Measurements from ENCODE around the gene BAIAP2L1.

- TF ChIP-seq POLR2A (IDR thresholded peaks at IDR 0.05), result no peak
- TF ChIP-seq CTCF (IDR thresholded peaks at IDR 0.05), result peak; percentile 75 to 92 (median 86)
- TF ChIP-seq POLR2AphosphoS5 (IDR thresholded peaks at IDR 0.05), result no peak
Measured at GRCh38 chr7:98420966-98421612, 20.2 kb upstream of the BAIAP2L1 start.

Data from transverse colon (tissue), 4 donors.